ENCODE data around the gene TNFRSF19. TPM values are rescaled to one million over a fixed set of nuclear protein-coding genes. Genes with fewer than 3 reads are reported as not detected.
A peak's percentile ranks its signal among the peaks of the same experiment; 100 is the strongest.

TNFRSF19 gene
- total RNA-seq, 1 donor from 2014 or later = 22.5 TPM

DNA sequence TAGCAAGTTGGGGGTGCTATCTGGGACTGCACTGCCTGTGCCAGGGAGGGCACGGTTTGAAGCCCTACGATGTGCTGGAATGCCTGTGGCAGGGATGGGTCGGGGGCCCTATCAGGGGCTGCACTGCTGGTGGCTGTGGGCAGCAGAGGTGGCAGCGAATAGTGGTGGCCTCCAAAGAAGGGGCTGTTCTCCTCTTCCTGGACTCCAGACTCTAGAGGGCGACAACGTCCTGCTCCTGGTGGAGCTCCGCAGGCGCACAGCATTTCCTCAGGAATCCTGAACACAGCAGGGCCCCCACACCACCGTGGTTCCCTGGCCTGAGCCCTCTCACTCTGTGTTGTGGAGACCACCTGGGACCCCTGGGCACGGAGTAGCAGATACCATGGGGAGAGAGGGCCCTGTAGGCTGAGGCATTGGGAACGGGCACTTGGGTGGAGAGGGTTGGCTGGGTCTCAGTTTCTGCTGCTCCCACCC lies 145.6 kb downstream of the TNFRSF19 start:
- no peak for DNase-seq (ENCODE audit: low read depth)

DNA sequence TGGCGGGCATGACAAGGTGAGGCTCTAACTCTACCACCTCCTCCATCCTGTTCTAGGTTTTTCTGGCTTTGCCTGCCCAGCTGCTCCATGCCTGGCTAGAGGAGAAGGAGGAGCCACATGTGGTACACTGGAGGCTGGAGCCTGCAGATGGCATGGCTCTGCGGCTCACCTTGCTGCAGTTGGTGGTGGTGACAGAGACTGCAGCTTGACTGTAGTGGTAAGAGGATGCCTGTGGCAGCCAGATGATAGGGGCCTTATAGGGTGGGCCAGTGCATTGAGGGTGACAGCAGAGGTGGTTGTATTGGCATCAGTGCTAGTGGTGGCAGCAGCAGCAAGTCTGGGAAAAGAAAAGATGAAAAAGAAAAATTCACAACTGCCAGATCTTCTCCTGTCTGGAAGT lies 146.2 kb downstream of the TNFRSF19 start:
- no peak for DNase-seq (ENCODE audit: low read depth)

DNA sequence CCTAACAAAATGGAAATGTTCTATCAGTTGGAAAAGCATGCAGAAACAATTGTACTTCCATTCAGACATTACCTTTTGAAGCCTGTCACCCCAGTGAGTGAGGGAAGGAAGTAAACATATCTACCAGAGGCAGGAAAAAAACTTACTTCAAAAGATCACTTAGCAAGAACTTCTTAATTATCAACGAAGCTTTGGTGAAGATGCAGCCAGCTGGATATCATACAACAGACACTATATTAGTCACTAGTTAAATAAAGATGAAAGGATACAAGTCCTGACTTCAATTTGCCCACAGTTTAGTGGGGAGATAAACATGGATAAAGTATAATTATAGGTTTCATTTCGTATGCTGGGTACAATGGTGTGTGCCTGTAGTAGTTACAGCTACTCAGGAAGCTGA lies 148.8 kb downstream of the TNFRSF19 start:
- DNase-seq (ENCODE audit: low read depth) = no peak

DNA sequence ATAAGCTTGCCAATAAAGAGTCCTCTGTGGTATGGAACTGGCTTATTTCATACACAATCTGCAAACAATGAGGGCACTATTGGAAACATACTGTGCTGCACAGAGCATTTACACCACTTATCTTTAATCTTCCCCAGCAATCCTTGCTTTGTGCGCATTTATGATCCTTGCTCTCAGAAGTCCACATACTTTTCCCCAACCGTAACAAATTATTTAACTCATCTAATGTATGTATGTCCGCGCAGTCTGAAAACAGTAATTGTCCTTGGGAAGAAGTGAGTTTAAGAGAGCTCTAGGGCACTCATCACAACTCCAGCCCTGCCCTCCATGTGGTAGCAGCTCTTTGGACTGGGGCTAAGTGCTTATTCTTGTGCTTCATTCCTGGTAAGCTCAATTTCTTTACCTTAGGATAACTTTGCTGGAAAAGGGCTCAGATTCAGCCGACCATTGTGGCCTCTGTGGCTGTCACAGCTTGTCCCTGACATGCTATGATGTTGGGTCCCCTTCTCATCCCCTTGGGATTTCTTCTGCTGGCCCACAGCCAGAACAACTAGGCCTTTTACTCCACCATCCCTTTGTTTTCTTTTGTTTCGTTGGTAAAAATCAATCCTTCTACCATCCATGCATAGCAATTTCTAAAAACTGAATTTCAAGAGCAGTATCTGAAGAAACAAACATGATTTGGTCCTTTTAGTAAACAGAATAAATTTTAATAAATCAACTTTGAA lies 152.7 kb downstream of the TNFRSF19 start:
- no peak for DNase-seq (ENCODE audit: low read depth)

DNA sequence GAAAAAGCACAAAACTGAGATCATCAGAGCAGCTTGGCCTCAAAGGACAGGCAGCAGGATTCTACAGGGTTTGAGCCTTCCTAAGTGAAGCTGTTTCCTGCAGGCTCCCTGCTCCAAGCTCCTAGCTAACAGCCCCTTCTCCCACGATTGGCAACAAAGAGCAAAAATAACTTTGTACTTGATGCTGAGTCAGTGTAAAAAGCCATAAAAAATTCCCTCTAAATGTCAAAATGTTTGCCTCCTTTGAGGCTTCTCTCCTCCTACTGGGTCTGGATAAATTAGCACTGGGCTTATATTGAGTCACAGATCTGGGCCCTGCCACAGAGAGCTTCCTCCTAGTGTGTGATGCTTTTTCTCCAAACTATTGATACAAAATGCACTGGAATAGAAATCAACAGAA lies 153.3 kb downstream of the TNFRSF19 start:
- DNase-seq (ENCODE audit: low read depth) = peak; percentile 47

DNA sequence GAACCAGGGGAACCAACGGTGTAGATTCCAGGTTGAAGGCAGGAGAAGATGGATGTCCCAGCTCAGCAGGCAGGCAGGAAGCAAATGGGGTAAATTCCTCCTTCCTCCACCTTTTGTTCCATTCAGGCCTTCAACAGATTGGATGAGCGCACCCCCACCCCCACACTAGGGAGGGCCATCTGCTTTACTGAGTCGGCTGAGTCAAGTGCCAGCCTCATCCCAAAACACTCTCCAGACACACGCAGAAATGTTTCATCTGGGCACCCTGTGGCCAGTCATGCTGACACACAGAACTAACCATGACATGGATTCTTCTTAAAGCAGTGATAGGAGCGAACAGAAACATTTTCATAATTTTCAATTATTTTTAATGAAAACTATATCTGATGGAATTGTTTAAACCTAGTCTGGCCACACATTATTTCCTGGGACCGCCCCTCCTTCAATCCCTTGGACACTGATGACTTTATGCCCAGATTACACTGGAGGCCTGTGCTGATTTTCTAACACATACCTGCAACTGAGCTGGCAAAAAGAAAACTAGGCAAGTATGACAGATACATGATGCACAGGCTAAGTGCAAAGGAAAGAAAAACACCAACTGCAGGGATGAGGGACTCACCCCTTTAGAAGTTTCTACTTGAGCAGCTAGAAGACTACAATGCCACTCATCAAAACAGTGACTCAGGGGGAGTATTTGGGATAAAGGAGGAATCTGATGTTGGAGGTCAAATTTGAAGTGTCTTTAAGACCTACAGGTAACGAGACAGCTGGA lies 154.2 kb downstream of the TNFRSF19 start:
- no peak for DNase-seq (ENCODE audit: low read depth)

Other genes starting within 250 kb of the TNFRSF19 start
- gene SACS, start 136.7 kb upstream of the TNFRSF19 start, total RNA-seq = 91.2 and 160 TPM in 2 replicates

Measured in renal cortical epithelial cell (primary cell).